ENCODE results near the gene KCNK6.

KCNK6 gene

GRCh38 chr19:38319421-38320258 is at the start of gene KCNK6:
Gene KCNK6 (plus strand): TSS chr19:38319845. CDS start chr19:38319951, 106 bp downstream.
- DNase-seq, result peak; percentile 63 to 69

GRCh38 chr19:38270587-38271167 is 49.0 kb upstream of the KCNK6 start:
- DNase-seq, result no peak

- DNase-seq, result no peak
Measured at GRCh38 chr19:38273499-38273898, 46.1 kb upstream of the KCNK6 start.

GRCh38 chr19:38274739-38275138 is 44.9 kb upstream of the KCNK6 start:
- DNase-seq, result no peak

- DNase-seq, result no peak
Measured at GRCh38 chr19:38276942-38277517, 42.6 kb upstream of the KCNK6 start.

- DNase-seq, result no peak
Measured at GRCh38 chr19:38277549-38277948, 42.1 kb upstream of the KCNK6 start.

GRCh38 chr19:38277969-38278680 is 41.5 kb upstream of the KCNK6 start:
- no peak for DNase-seq

GRCh38 chr19:38278751-38279150 is 40.9 kb upstream of the KCNK6 start:
- DNase-seq, result no peak

- DNase-seq, result no peak
Measured at GRCh38 chr19:38280030-38280921, 39.4 kb upstream of the KCNK6 start.

GRCh38 chr19:38281811-38282566 is 37.7 kb upstream of the KCNK6 start:
- no peak for DNase-seq

GRCh38 chr19:38283271-38283670 is 36.4 kb upstream of the KCNK6 start:
- DNase-seq, result no peak

GRCh38 chr19:38284422-38284821 is 35.2 kb upstream of the KCNK6 start:
- DNase-seq, result no peak

GRCh38 chr19:38285567-38285966 is 34.1 kb upstream of the KCNK6 start:
- no peak for DNase-seq

- no peak for DNase-seq
Measured at GRCh38 chr19:38287604-38288003, 32.0 kb upstream of the KCNK6 start.

- DNase-seq, result no peak
Measured at GRCh38 chr19:38288123-38288855, 31.4 kb upstream of the KCNK6 start.

GRCh38 chr19:38289955-38290354 is 29.7 kb upstream of the KCNK6 start:
- no peak for DNase-seq

GRCh38 chr19:38290631-38291147 is 29.0 kb upstream of the KCNK6 start:
- DNase-seq, result no peak

- DNase-seq, result no peak
Measured at GRCh38 chr19:38291855-38292254, 27.8 kb upstream of the KCNK6 start.

- no peak for DNase-seq
Measured at GRCh38 chr19:38293281-38293680, 26.4 kb upstream of the KCNK6 start.

GRCh38 chr19:38294090-38294489 is 25.6 kb upstream of the KCNK6 start:
- no peak for DNase-seq

Data from activated T-cell treated with anti-CD3 and anti-CD28 coated beads, Interleukin-2, amount 50 U/mL, for 48 hours (primary cell).